ENCODE data around the gene LGR4. TPM values are rescaled to one million over a fixed set of nuclear protein-coding genes. Genes with fewer than 3 reads are reported as not detected.

Gene LGR4
- total RNA-seq, 1 donor, result 11.2 TPM

DNA sequence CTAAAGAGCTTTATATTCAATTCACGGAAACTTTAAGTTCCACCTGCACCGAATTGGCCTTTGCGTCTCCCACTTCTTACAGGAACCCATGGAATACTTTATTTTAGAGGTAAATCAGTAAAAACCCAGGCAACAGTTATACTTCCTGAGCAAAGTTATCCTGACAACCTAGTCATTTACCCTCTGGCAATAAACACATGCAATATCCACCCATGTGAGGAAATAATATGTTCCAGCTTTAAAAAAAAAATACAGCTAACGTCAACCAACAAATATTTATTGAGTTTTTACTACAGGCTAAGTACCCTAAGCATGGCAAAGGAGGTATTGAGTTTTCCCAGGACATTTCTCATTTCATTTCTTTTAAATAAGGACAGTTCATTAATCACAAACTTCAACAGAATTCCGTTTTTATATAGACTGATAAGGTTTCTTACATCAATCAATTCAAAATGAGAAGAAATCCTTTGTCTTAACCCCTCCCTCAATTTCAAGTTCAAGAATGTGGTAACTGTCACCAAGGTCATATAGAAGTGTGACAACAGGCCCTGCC is 71.2 kb downstream of the LGR4 start:
- H3K4me3 ChIP-seq (ENCODE audit: low read depth, low read length), result no peak overlapping the region
- DNase-seq (ENCODE audit: low read depth), result no peak
- TF ChIP-seq CTCF (IDR thresholded peaks at IDR 0.05; ENCODE audit: insufficient read depth, low read depth, low read length), result no peak

GRCh38 chr11:27398400-27398770 is 74.2 kb downstream of the LGR4 start:
- DNase-seq (ENCODE audit: low read depth), result no peak
- TF ChIP-seq CTCF (IDR thresholded peaks at IDR 0.05; ENCODE audit: insufficient read depth, low read depth, low read length), result no peak
- H3K4me3 ChIP-seq (ENCODE audit: low read depth, low read length), result no peak overlapping the region

DNA sequence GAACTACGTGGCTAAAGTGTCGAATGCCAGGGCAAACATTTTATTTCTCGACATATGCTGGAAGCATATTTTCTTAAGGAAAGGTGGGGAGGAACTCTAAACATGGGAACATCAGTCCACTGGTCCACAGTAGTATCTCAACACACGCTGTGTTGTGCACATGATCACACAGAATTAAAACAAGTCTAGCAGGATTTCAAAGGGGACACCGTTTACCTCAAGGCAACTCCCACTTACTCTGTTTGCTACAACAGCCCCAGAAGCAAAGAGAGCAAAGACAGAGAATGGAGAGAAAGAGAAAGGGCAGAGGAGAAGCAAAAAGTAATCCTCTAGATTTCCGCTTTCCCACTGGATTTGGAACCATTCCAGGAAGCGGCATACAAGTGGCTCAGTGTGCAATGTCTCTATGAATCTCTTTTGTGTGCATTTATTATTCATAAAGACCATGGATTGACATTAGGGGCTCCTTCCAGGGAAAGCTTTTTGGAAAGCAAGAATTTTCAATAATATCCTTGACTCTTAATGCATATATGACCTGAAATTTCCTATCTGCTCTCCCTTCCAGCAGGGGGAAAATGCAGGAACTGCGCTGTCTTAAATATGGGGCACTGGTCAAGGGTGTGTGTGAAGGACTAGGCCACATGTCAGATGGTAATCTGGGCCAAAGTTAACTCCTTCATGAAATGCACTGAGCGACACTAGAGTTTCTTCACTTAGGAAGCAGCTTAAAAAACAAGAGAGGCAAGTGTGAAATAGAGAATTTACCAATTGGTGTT is 74.8 kb downstream of the LGR4 start:
- TF ChIP-seq CTCF (IDR thresholded peaks at IDR 0.05; ENCODE audit: insufficient read depth, low read depth, low read length), result no peak
- DNase-seq (ENCODE audit: low read depth), result no peak
- no peak overlapping the region for H3K4me3 ChIP-seq (ENCODE audit: low read depth, low read length)

DNA sequence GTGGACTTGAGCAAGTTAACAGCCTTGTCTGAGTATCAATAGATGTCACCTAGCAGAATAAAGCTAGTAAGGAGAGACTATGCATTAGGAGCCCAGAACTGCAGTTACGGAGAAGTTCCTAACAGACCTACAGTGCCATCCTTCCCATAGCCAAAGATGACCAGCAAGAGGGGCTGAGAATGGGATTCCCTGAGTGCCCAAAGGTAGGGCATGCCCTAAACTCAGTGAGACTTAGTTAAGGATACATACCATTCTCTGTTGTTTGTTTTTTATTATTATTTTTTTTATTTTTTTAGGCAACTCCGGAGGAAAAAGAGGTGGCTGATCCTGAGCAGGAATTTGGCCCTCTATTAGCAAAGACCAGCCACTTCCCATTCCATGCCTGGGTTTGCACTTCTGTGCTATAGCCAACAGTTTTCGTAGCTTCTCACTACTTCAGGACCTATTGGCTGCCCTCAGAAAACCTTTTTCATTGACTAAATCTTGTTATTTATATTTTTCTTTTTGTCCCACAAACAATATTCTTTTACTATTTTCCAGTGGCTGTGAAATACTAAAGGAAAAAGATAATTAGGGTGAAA is 76.2 kb downstream of the LGR4 start:
- no peak overlapping the region for H3K4me3 ChIP-seq (ENCODE audit: low read depth, low read length)
- no peak for DNase-seq (ENCODE audit: low read depth)
- no peak for TF ChIP-seq CTCF (IDR thresholded peaks at IDR 0.05; ENCODE audit: insufficient read depth, low read depth, low read length)

DNA sequence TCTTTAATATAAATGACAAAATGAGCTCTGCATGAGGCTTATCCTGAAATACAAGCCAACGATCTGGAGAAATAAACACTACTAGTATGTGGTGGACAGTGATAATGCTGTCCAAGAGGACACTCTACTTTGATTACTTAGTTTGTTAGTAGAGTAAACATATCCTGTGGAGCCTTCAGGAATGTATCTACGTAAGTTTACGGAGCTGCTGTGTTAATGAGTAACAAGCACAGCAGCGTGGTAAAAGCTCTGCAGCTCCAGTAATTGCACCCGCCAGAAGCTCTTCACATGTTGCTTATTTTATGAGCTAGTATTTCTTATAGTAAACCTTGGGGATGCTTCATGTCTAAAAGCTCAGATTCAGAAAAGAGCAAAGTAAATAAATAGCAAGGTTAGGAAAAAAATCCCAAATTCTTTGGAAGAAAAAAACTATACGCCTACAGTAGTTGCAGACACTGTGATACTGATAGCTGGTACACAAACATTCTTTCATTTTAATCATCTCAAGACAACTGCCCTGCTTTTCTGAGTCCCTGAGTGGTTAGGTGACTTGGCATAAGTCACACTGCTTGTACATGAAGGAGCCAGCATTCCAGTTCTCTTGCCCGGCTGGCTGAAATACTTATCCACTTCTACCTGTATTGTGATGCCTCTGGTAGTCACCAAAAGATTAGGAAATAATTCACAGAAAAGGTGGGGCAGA is 76.9 kb downstream of the LGR4 start:
- peak; percentile 88 for DNase-seq (ENCODE audit: low read depth)
- no peak for TF ChIP-seq CTCF (IDR thresholded peaks at IDR 0.05; ENCODE audit: insufficient read depth, low read depth, low read length)
- H3K4me3 ChIP-seq (ENCODE audit: low read depth, low read length), result no peak overlapping the region

DNA sequence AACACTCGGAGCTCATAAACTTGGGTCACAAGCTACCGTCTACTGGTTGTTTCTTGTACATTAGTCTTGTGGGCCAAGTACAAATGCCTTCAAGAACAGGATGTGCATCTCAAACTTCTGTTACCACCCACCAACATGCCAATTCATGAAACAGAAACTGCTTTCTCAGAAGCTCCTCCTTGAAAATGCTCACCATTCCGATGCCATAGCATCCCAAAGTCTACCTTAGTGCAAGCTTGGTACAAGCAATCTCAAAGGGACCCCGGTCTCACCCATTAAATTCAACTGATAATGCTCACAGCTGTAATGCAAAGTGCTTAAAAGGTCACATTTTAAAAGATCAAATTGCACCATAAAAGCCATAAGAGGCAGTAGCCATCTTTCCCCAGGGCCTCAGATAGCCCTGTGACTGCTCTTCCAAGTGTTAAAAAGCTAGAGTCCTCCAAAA is 77.8 kb downstream of the LGR4 start:
- TF ChIP-seq CTCF (IDR thresholded peaks at IDR 0.05; ENCODE audit: insufficient read depth, low read depth, low read length), result no peak
- DNase-seq (ENCODE audit: low read depth), result peak; percentile 21
- H3K4me3 ChIP-seq (ENCODE audit: low read depth, low read length), result no peak overlapping the region
